Head of caudate nucleus (tissue), 42 donors: ENCODE results near the gene ZNG1C.
"Not testable (repeated sequence)": the region's sequence is repeated elsewhere in the genome, so short reads cannot be mapped to it uniquely, and the experiment has no call there.

ENCODE experiments used
- DNase-seq, 42 donors: peaks; one replicate each; pipeline versions ENCODE4 v3.0.0 to v3.0.0-alpha.2; 2020 to 2021; ENCODE audit warnings: mixed read lengths in 7 of 42
- intact Hi-C: fragments of 100-400 bp; cut with DNase I; formaldehyde crosslinking; loops from one replicate; pipeline ENCODE4 v1.15.0; 2022

The ZNG1C gene

DNA sequence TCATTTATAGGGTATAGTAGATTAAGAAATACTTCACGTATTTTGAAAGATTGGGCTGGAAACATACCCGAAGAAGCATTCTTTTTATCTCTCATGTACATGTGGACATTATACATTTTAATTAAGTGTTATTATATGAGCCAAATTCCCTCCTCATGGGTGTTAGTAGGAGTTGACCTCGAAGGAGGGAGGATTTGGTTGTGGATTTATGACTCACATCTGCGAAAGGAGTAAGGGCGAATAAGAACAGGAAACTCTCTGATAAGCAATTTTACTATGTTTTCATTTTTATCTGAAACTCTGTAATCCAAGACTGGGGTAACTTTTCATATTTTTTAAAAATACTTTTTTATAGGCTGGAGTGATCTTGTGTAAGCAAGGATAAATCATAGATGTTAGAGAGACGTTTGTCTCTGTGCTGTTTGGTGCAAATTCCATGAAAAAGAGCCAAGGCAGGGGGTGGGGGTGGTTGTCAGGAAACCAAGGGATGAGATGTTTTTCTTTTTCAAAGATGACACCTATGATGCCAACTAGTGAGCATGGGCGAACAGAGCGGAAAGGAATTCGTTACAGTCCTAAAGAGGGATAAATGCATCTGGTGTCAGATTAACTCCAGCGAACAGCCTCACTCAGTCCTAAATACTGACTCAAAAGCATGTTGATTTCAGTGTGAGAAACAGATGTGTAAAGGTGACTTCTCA is 95.0 kb downstream of the ZNG1C start:
- DNase-seq, intact Hi-C loops: not testable (repeated sequence)

DNA sequence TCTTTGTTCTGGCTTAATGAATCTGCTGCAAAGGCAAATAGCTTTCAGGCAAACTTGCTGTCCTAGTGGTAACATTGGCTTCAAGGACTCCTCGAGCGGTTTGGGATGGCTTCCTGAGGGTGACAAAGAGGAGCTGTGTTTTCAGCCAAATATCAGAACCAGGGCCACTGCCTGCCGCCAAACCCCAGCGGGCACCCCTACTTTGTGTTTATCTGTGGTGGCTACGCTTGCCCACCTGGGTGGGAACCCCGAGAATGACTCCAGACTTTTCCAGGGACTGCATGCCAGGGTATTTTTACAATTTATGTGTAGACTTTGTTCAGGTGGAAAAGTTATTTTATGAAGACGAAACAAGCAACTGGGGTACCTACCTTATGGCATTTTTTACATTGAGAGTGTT is 96.2 kb downstream of the ZNG1C start:
- intact Hi-C loops, DNase-seq: not testable (repeated sequence)

DNA sequence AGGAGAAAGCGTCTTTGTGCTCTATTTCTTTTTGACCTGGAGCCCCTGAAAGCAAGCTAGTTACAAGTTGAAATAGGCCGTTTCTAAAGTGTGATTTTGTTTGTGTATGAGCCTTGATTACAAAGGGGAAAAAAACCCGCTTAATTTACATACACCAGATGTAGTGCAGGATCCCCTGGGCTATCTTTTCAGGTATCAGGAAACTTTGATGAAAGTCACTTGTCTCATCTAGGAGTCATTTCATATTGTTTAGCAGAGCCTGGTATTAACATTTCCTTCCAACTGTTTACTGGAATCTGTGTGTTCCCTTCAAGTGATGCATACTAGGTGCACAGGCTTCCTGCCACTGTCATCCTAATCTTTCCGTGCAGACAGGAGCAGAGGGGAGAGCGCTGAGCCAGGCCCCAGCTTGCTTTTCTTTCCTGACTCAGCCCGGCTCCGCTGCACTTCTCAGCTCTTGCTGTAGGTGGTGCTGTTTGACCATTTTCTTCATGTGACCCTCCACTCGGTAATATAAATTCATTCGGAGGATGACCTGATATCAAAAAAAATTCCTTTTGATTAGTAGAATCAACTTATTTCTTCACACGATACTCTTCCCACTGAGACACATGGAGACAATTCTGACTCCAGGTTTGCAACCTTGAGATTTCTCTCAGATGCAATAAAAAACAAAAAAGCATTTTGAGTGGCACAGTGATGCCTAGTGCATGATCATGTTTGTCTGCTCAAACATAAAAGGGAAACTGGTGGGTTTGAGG is 100.7 kb downstream of the ZNG1C start:
- DNase-seq, intact Hi-C loops: not testable (repeated sequence)

- DNase-seq, intact Hi-C loops: not testable (repeated sequence)
Measured at GRCh38 chr9:68343242-68343641, 101.5 kb downstream of the ZNG1C start.

DNA sequence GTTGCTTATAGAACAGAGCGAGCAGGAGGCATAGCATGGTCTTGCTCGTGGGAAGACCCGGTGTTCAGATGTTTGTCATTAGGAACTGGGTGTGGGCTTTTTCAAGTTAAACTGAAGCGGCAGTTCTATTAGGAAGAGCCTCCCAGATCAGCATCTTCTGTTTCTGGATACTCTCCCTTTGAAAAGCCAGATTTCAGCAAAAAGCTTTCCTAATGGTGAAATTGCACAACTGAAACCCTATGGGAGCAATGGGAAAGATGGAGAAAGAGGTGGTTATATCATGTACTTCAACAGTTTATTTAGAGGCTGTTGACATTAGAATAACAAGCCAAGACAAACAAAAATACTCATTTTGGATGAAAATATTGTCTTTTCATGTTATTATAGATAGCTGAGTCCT is 102.2 kb downstream of the ZNG1C start:
- intact Hi-C loops, DNase-seq: not testable (repeated sequence)
